ENCODE measurements around the gene URB1. TPM values are rescaled to one million over a fixed set of nuclear protein-coding genes. Genes with fewer than 3 reads are reported as not detected.
A peak's percentile ranks its signal among the peaks of the same experiment; 100 is the strongest.

URB1 gene
- polyA plus RNA-seq, 1 donor (not counting 4 experiments of a cell fraction or from before 2014, with no cell fraction given), result 9.0 TPM

- FAIRE-seq (no peak), DNase-seq (ENCODE audit: low read depth, low spot score) (no peak)
- no peak overlapping the region for H2AFZ ChIP-seq (ENCODE audit: control insufficient read depth, low read length)
- H3K4me1 ChIP-seq (ENCODE audit: control insufficient read depth, extremely low read depth, insufficient read depth, low read length), result peaks cover 30% of the 10 kb centered on the region
- H3K9me3 ChIP-seq (ENCODE audit: control insufficient read depth, low read depth, low read length), result no peaks in the 10 kb centered on the region
- H3K9me1 ChIP-seq (ENCODE audit: control insufficient read depth, extremely low read depth, insufficient read depth, low read length), result peaks cover 3% of the 10 kb centered on the region
- peaks cover 10 to 43% of the 10 kb centered on the region in 2 experiments for H3K36me3 ChIP-seq (ENCODE audit: control insufficient read depth in 2 of 2, extremely low read depth in 1 of 2, insufficient read depth in 2 of 2, low read length in 2 of 2)
- H3K9ac ChIP-seq (ENCODE audit: control insufficient read depth, extremely low read depth, insufficient read depth, low read length), result no peak overlapping the region
- TF ChIP-seq CTCF (optimal IDR thresholded peaks at IDR 0.05 in 1 of 3, IDR thresholded peaks at IDR 0.05 in 1 of 3, conservative IDR thresholded peaks at IDR 0.05 in 1 of 3; ENCODE audit: extremely low read depth in 1 of 3, insufficient read depth in 2 of 3, low read length in 3 of 3) (no peak), EZH2 (IDR thresholded peaks at IDR 0.05; ENCODE audit: low read length) (no peak)
- peak overlapping the region; percentile 61 for H3K4me2 ChIP-seq (ENCODE audit: control insufficient read depth, extremely low read depth, insufficient read depth, low read depth, low read length)
- H3K4me3 ChIP-seq (ENCODE audit: control insufficient read depth in 2 of 3, extremely low read depth in 1 of 3, insufficient read depth in 2 of 3, low read depth in 1 of 3, low read length in 3 of 3), result no peak overlapping the region
- dilution Hi-C loops (cut with MboI; ENCODE audit: extremely low pct_ligation_motif_present, low sequenced_read_pairs), result no loop called here
- peak overlapping the region; percentile 76 for H3K27ac ChIP-seq (ENCODE audit: control insufficient read depth, insufficient read depth, low read length)
- H3K79me2 ChIP-seq (ENCODE audit: control insufficient read depth, insufficient read depth, low read length), result peaks cover 76% of the 10 kb centered on the region
- H3K27me3 ChIP-seq (ENCODE audit: control insufficient read depth, extremely low read depth, insufficient read depth, low read length), result no peaks in the 10 kb centered on the region
- H4K20me1 ChIP-seq (ENCODE audit: control insufficient read depth, extremely low read depth, insufficient read depth, low read length), result peaks cover 11% of the 10 kb centered on the region
Measured at GRCh38 chr21:32387151-32387550, 5.7 kb downstream of the URB1 start.

- H3K4me1 ChIP-seq (ENCODE audit: control insufficient read depth, extremely low read depth, insufficient read depth, low read length), result peaks cover 30% of the 10 kb centered on the region
- no peak overlapping the region for H3K4me3 ChIP-seq (ENCODE audit: control insufficient read depth in 2 of 3, extremely low read depth in 1 of 3, insufficient read depth in 2 of 3, low read depth in 1 of 3, low read length in 3 of 3)
- no peak overlapping the region for H3K9ac ChIP-seq (ENCODE audit: control insufficient read depth, extremely low read depth, insufficient read depth, low read length)
- H2AFZ ChIP-seq (ENCODE audit: control insufficient read depth, low read length), result no peak overlapping the region
- peak; percentile 66 for DNase-seq (ENCODE audit: low read depth, low spot score)
- peaks cover 68% of the 10 kb centered on the region for H3K79me2 ChIP-seq (ENCODE audit: control insufficient read depth, insufficient read depth, low read length)
- H3K9me1 ChIP-seq (ENCODE audit: control insufficient read depth, extremely low read depth, insufficient read depth, low read length), result peaks cover 3% of the 10 kb centered on the region
- peaks cover 10 to 47% of the 10 kb centered on the region in 2 experiments for H3K36me3 ChIP-seq (ENCODE audit: control insufficient read depth in 2 of 2, extremely low read depth in 1 of 2, insufficient read depth in 2 of 2, low read length in 2 of 2)
- peak overlapping the region; percentile 76 for H3K27ac ChIP-seq (ENCODE audit: control insufficient read depth, insufficient read depth, low read length)
- no peaks in the 10 kb centered on the region for H3K27me3 ChIP-seq (ENCODE audit: control insufficient read depth, extremely low read depth, insufficient read depth, low read length)
- peak overlapping the region; percentile 61 for H3K4me2 ChIP-seq (ENCODE audit: control insufficient read depth, extremely low read depth, insufficient read depth, low read depth, low read length)
- H3K9me3 ChIP-seq (ENCODE audit: control insufficient read depth, low read depth, low read length), result no peaks in the 10 kb centered on the region
- H4K20me1 ChIP-seq (ENCODE audit: control insufficient read depth, extremely low read depth, insufficient read depth, low read length), result peaks cover 11% of the 10 kb centered on the region
- dilution Hi-C loops (cut with MboI; ENCODE audit: extremely low pct_ligation_motif_present, low sequenced_read_pairs), result no loop called here
- FAIRE-seq, result peak; percentile 88
- TF ChIP-seq CTCF (optimal IDR thresholded peaks at IDR 0.05 in 1 of 3, IDR thresholded peaks at IDR 0.05 in 1 of 3, conservative IDR thresholded peaks at IDR 0.05 in 1 of 3; ENCODE audit: extremely low read depth in 1 of 3, insufficient read depth in 2 of 3, low read length in 3 of 3) (no peak), EZH2 (IDR thresholded peaks at IDR 0.05; ENCODE audit: low read length) (no peak)
Measured at GRCh38 chr21:32386195-32386870, 6.5 kb downstream of the URB1 start.

All from keratinocyte (primary cell).